ENCODE data around the gene NSA2.

The NSA2 gene

GRCh38 chr5:74822288-74822687 is 55.2 kb downstream of the NSA2 start:
- no peak for DNase-seq

GRCh38 chr5:74829413-74829812 is 62.4 kb downstream of the NSA2 start:
- DNase-seq: no peak
